ENCODE results near the gene TRIM2.

TRIM2 gene

GRCh38 chr4:153223930-153224329 lies 19.7 kb downstream of the TRIM2 start:
- no peak for FAIRE-seq

GRCh38 chr4:153224474-153224873 lies 20.2 kb downstream of the TRIM2 start:
- no peak for FAIRE-seq

GRCh38 chr4:153227469-153228075 lies 23.3 kb downstream of the TRIM2 start:
- FAIRE-seq, result no peak

- FAIRE-seq, result no peak
Measured at GRCh38 chr4:153228512-153229140, 24.4 kb downstream of the TRIM2 start.

- no peak for FAIRE-seq
Measured at GRCh38 chr4:153229545-153229944, 25.3 kb downstream of the TRIM2 start.

- FAIRE-seq, result no peak
Measured at GRCh38 chr4:153232768-153233167, 28.5 kb downstream of the TRIM2 start.

- FAIRE-seq, result no peak
Measured at GRCh38 chr4:153233761-153234371, 29.6 kb downstream of the TRIM2 start.

- FAIRE-seq, result no peak
Measured at GRCh38 chr4:153234885-153235284, 30.6 kb downstream of the TRIM2 start.

- no peak for FAIRE-seq
Measured at GRCh38 chr4:153238135-153238919, 34.1 kb downstream of the TRIM2 start.

GRCh38 chr4:153239409-153239808 lies 35.2 kb downstream of the TRIM2 start:
- no peak for FAIRE-seq

- FAIRE-seq, result no peak
Measured at GRCh38 chr4:153241295-153241694, 37.1 kb downstream of the TRIM2 start.

- no peak for FAIRE-seq
Measured at GRCh38 chr4:153241970-153242838, 38.0 kb downstream of the TRIM2 start.

GRCh38 chr4:153242839-153243324 lies 38.6 kb downstream of the TRIM2 start:
- no peak for FAIRE-seq

GRCh38 chr4:153243468-153243867 lies 39.2 kb downstream of the TRIM2 start:
- FAIRE-seq, result no peak

GRCh38 chr4:153244969-153245368 lies 40.7 kb downstream of the TRIM2 start:
- FAIRE-seq, result no peak

- no peak for FAIRE-seq
Measured at GRCh38 chr4:153245775-153246174, 41.5 kb downstream of the TRIM2 start.

- no peak for FAIRE-seq
Measured at GRCh38 chr4:153246446-153247115, 42.3 kb downstream of the TRIM2 start.

GRCh38 chr4:153247116-153247490 lies 42.9 kb downstream of the TRIM2 start:
- no peak for FAIRE-seq

- FAIRE-seq, result no peak
Measured at GRCh38 chr4:153248641-153249198, 44.5 kb downstream of the TRIM2 start.

GRCh38 chr4:153249199-153250041 lies 45.2 kb downstream of the TRIM2 start:
- no peak for FAIRE-seq

GRCh38 chr4:153252122-153252521 lies 47.9 kb downstream of the TRIM2 start:
- no peak for FAIRE-seq
